Thyroid gland (tissue), 4 donors: ENCODE results near the gene PSD4. TPM values are rescaled to one million over a fixed set of nuclear protein-coding genes. Genes with fewer than 3 reads are reported as not detected.

ENCODE experiments used
- DNase-seq, 2 donors: peaks; one replicate each; pipeline ENCODE4 v3.0.0-alpha.2; 2019
- H3K27ac ChIP-seq, 3 donors: fragments of 200-600 bp; sonication (generic); 1 replicate in 2 of 3; 2 replicates in 1 of 3; pipeline ENCODE4 v1.5.1; 2016 to 2019; ENCODE audit warnings: mild to moderate bottlenecking in 1 of 3, moderate library complexity in 1 of 3
- H3K27me3 ChIP-seq: fragments of 200-600 bp; sonication (generic); one replicate; pipeline ENCODE4 v1.5.1; 2019
- H3K36me3 ChIP-seq, 2 donors: fragments of 200-600 bp; sonication (generic); one replicate each; pipeline ENCODE4 v1.5.1; 2016 to 2019
- H3K4me1 ChIP-seq, 2 donors: fragments of 200-600 bp; sonication (generic); one replicate each; pipeline ENCODE4 v1.5.1; 2017 to 2019
- H3K4me3 ChIP-seq, 3 donors: fragments of 200-600 bp; sonication (generic); replicated peaks in 1 of 3; 1 replicate in 2 of 3; 2 replicates in 1 of 3; pipeline ENCODE4 v1.5.1; 2016; ENCODE audit warnings: mild to moderate bottlenecking in 1 of 3
- H3K9me3 ChIP-seq: fragments of 200-600 bp; sonication (generic); one replicate; pipeline ENCODE4 v1.5.1; 2017
- POLR2A ChIP-seq, 2 donors: fragments of 450-650 bp; IDR thresholded peaks; one replicate each; pipeline ENCODE4 v1.6.1; 2017; ENCODE audit warnings: antibody characterized with exemption in 2 of 2, mild to moderate bottlenecking in 2 of 2, moderate library complexity in 1 of 2
- WGBS, 2 donors: methylation state at CpG; one replicate each; pipeline ENCODE4 v1.1.5; 2017; 5-methylcytosine and 5-hydroxymethylcytosine counted together
- intact Hi-C: fragments of 100-400 bp; cut with DNase I; formaldehyde crosslinking; loops from one replicate; pipeline ENCODE4 v1.15.1; 2023
- total RNA-seq, 4 donors: library from RNA; depleted of rRNA; stranded (reverse); fragments of >200 nt; gene quantifications; one replicate each; pipeline ENCODE4 v1.2.3, GENCODE V29; 2016
- TF ChIP-seq, protein P1 (sequence below), 6 experiments: fragments of 200-600 bp in 3 of 6; fragments of 450-650 bp in 3 of 6; sonication (generic) in 3 of 6; IDR thresholded peaks; one replicate each; pipeline ENCODE4 v1.5.1; 2016 to 2019; ENCODE audit warnings: antibody characterized with exemption in 6 of 6, mild to moderate bottlenecking in 2 of 6, inconsistent platforms in 1 of 6, moderate library complexity in 1 of 6

Gene PSD4
- total RNA-seq, 4 donors from 2014 or later = 63.7 to 136 (median 111) TPM

- peak overlapping the region; percentile 92 to 97 (median 94) for H3K27ac ChIP-seq
- DNase-seq = peak in 1 of 2 donors; percentile 30
- WGBS, 2 donors = 85 to 89% methylated on average over 2 of the region's 2 CpGs
- peaks cover 73 to 99% of the 10 kb centered on the region in 2 donors for H3K4me1 ChIP-seq
- H3K27me3 ChIP-seq = no peaks in the 10 kb centered on the region
- H3K4me3 ChIP-seq = no peak overlapping the region
- H3K36me3 ChIP-seq = peaks cover 12 to 15% of the 10 kb centered on the region in 2 donors
- TF ChIP-seq, protein P1, sequence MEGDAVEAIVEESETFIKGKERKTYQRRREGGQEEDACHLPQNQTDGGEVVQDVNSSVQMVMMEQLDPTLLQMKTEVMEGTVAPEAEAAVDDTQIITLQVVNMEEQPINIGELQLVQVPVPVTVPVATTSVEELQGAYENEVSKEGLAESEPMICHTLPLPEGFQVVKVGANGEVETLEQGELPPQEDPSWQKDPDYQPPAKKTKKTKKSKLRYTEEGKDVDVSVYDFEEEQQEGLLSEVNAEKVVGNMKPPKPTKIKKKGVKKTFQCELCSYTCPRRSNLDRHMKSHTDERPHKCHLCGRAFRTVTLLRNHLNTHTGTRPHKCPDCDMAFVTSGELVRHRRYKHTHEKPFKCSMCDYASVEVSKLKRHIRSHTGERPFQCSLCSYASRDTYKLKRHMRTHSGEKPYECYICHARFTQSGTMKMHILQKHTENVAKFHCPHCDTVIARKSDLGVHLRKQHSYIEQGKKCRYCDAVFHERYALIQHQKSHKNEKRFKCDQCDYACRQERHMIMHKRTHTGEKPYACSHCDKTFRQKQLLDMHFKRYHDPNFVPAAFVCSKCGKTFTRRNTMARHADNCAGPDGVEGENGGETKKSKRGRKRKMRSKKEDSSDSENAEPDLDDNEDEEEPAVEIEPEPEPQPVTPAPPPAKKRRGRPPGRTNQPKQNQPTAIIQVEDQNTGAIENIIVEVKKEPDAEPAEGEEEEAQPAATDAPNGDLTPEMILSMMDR (IDR thresholded peaks at IDR 0.05) = no peak
- no peak for TF ChIP-seq POLR2A (IDR thresholded peaks at IDR 0.05)
- no peaks in the 10 kb centered on the region for H3K9me3 ChIP-seq
- intact Hi-C loops = no loop called here
Measured at GRCh38 chr2:113215056-113215455, 41.3 kb downstream of the PSD4 start.

- WGBS, 2 donors = 88 to 89% methylated on average over 2 of the region's 2 CpGs
- Histone ChIP-seq H3K36me3 (peaks cover 15 to 23% of the 10 kb centered on the region in 2 donors), H3K4me1 (peaks cover 72 to 99% of the 10 kb centered on the region in 2 donors), H3K27ac (peak overlapping the region; percentile 66 to 92 (median 74)), H3K4me3 (no peak overlapping the region), H3K9me3 (no peaks in the 10 kb centered on the region), H3K27me3 (no peaks in the 10 kb centered on the region)
- peak in 1 of 2 donors; percentile 22 for TF ChIP-seq POLR2A (IDR thresholded peaks at IDR 0.05)
- TF ChIP-seq, protein P1 (IDR thresholded peaks at IDR 0.05) = no peak
- DNase-seq = peak in 1 of 2 donors; percentile 34
- intact Hi-C loops = no loop called here
Measured at GRCh38 chr2:113216321-113216720, 42.5 kb downstream of the PSD4 start.

GRCh38 chr2:113216891-113217454, 43.2 kb downstream of the PSD4 start:
- intact Hi-C loops = no loop called here
- H3K36me3 ChIP-seq = peaks cover 16 to 25% of the 10 kb centered on the region in 2 donors
- no peak for DNase-seq
- no peaks in the 10 kb centered on the region for H3K27me3 ChIP-seq
- H3K4me1 ChIP-seq = peaks cover 73 to 98% of the 10 kb centered on the region in 2 donors
- WGBS, 2 donors = 52 to 60% methylated on average over 5 to 6 of the region's 6 CpGs
- H3K4me3 ChIP-seq = no peak overlapping the region
- peak overlapping the region; percentile 66 to 92 (median 74) for H3K27ac ChIP-seq
- H3K9me3 ChIP-seq = no peaks in the 10 kb centered on the region
- TF ChIP-seq, protein P1 (IDR thresholded peaks at IDR 0.05) = no peak
- TF ChIP-seq POLR2A (IDR thresholded peaks at IDR 0.05) = peak in 1 of 2 donors; percentile 4

- 65 to 66% methylated on average over 12 to 15 of the region's 15 CpGs for WGBS, 2 donors
- peak overlapping the region; percentile 66 to 92 (median 74) for H3K27ac ChIP-seq
- H3K4me1 ChIP-seq = peaks cover 72 to 98% of the 10 kb centered on the region in 2 donors
- peaks cover 23 to 28% of the 10 kb centered on the region in 2 donors for H3K36me3 ChIP-seq
- no peaks in the 10 kb centered on the region for H3K27me3 ChIP-seq
- intact Hi-C loops = no loop called here
- TF ChIP-seq, protein P1 (IDR thresholded peaks at IDR 0.05) = no peak
- peak in 1 of 2 donors; percentile 42 for TF ChIP-seq POLR2A (IDR thresholded peaks at IDR 0.05)
- no peak overlapping the region for H3K4me3 ChIP-seq
- no peaks in the 10 kb centered on the region for H3K9me3 ChIP-seq
- DNase-seq = peak; percentile 62 to 68
Measured at GRCh38 chr2:113217455-113218282, 43.9 kb downstream of the PSD4 start.
